Measurements from ENCODE around the gene SAXO2.
"Not testable (repeated sequence)": the region's sequence is repeated elsewhere in the genome, so short reads cannot be mapped to it uniquely, and the experiment has no call there.

Gene SAXO2

GRCh38 chr15:82314769-82315518 is 52.3 kb downstream of the SAXO2 start:
- Histone ChIP-seq H3K4me3 (ENCODE audit: low read depth, low read length) (no peak overlapping the region), H3K27me3 (no peaks in the 10 kb centered on the region), H3K9me3 (no peaks in the 10 kb centered on the region), H3K4me1 (no peaks in the 10 kb centered on the region), H3K36me3 (no peaks in the 10 kb centered on the region)
- no peak for TF ChIP-seq CTCF (IDR thresholded peaks at IDR 0.05; ENCODE audit: low read depth, low read length)
- DNase-seq, result no peak

GRCh38 chr15:82315519-82316246 is 53.1 kb downstream of the SAXO2 start:
- H3K4me3 ChIP-seq (ENCODE audit: low read depth, low read length), result no peak overlapping the region

GRCh38 chr15:82316247-82317090 is 53.9 kb downstream of the SAXO2 start:
- H3K27me3 ChIP-seq; DNase-seq; H3K4me3 ChIP-seq (ENCODE audit: low read depth, low read length); H3K36me3 ChIP-seq; H3K9me3 ChIP-seq; H3K4me1 ChIP-seq: not testable (repeated sequence)

More at GRCh38 chr15:82315519-82316246, 53.1 kb downstream of the SAXO2 start:
- no peaks in the 10 kb centered on the region for H3K4me1 ChIP-seq
- no peaks in the 10 kb centered on the region for H3K9me3 ChIP-seq
- no peak for TF ChIP-seq CTCF (IDR thresholded peaks at IDR 0.05; ENCODE audit: low read depth, low read length)
- H3K27me3 ChIP-seq, result no peaks in the 10 kb centered on the region
- no peak for DNase-seq
- no peaks in the 10 kb centered on the region for H3K36me3 ChIP-seq

- Histone ChIP-seq H3K36me3 (no peaks in the 10 kb centered on the region), H3K4me3 (ENCODE audit: low read depth, low read length) (no peak overlapping the region), H3K9me3 (no peaks in the 10 kb centered on the region), H3K27me3 (no peaks in the 10 kb centered on the region), H3K4me1 (no peaks in the 10 kb centered on the region)
- TF ChIP-seq CTCF (IDR thresholded peaks at IDR 0.05; ENCODE audit: low read depth, low read length), result no peak
- DNase-seq, result no peak
These were observed 54.5 kb downstream of the SAXO2 start for GRCh38 chr15:82317091-82317489.

GRCh38 chr15:82317516-82317915 is 54.9 kb downstream of the SAXO2 start:
- not testable (repeated sequence) for H3K4me3 ChIP-seq (ENCODE audit: low read depth, low read length); H3K4me1 ChIP-seq; H3K27me3 ChIP-seq; H3K9me3 ChIP-seq; H3K36me3 ChIP-seq; DNase-seq

- not testable (repeated sequence) for H3K4me3 ChIP-seq (ENCODE audit: low read depth, low read length); H3K36me3 ChIP-seq; H3K27me3 ChIP-seq; H3K9me3 ChIP-seq; DNase-seq; H3K4me1 ChIP-seq
These were observed 55.7 kb downstream of the SAXO2 start for GRCh38 chr15:82318281-82318680.

- not testable (repeated sequence) for H3K4me3 ChIP-seq (ENCODE audit: low read depth, low read length); DNase-seq; H3K36me3 ChIP-seq; H3K9me3 ChIP-seq; H3K4me1 ChIP-seq; H3K27me3 ChIP-seq
These were observed 57.1 kb downstream of the SAXO2 start for GRCh38 chr15:82319522-82320278.

GRCh38 chr15:82320861-82321260 is 58.2 kb downstream of the SAXO2 start:
- H3K27me3 ChIP-seq; H3K9me3 ChIP-seq; H3K4me1 ChIP-seq; H3K36me3 ChIP-seq; H3K4me3 ChIP-seq (ENCODE audit: low read depth, low read length); DNase-seq: not testable (repeated sequence)

- H3K9me3 ChIP-seq; DNase-seq; H3K4me1 ChIP-seq; H3K36me3 ChIP-seq; H3K4me3 ChIP-seq (ENCODE audit: low read depth, low read length); H3K27me3 ChIP-seq: not testable (repeated sequence)
These were observed 59.9 kb downstream of the SAXO2 start for GRCh38 chr15:82322488-82322887.

- not testable (repeated sequence) for H3K27me3 ChIP-seq; H3K4me1 ChIP-seq; H3K9me3 ChIP-seq; H3K4me3 ChIP-seq (ENCODE audit: low read depth, low read length); DNase-seq; H3K36me3 ChIP-seq
These were observed 62.2 kb downstream of the SAXO2 start for GRCh38 chr15:82324831-82325230.

- H3K36me3 ChIP-seq; H3K4me3 ChIP-seq (ENCODE audit: low read depth, low read length); H3K9me3 ChIP-seq; DNase-seq; H3K27me3 ChIP-seq; H3K4me1 ChIP-seq: not testable (repeated sequence)
These were observed 63.0 kb downstream of the SAXO2 start for GRCh38 chr15:82325646-82326045.
